ENCODE results near the gene ARFGEF3.
"Not testable (repeated sequence)": the region's sequence is repeated elsewhere in the genome, so short reads cannot be mapped to it uniquely, and the experiment has no call there.

ARFGEF3 gene

GRCh38 chr6:138161338-138162110 lies at the start of gene ARFGEF3:
Gene ARFGEF3 (plus strand): TSS chr6:138161939. CDS start chr6:138162087, 148 bp downstream.
- peak; percentile 61 for DNase-seq

- DNase-seq = no peak
These were observed 48.0 kb upstream of the ARFGEF3 start for GRCh38 chr6:138113588-138114210.

GRCh38 chr6:138115201-138115600 lies 46.5 kb upstream of the ARFGEF3 start:
- DNase-seq = no peak

GRCh38 chr6:138115877-138116660 lies 45.7 kb upstream of the ARFGEF3 start:
- DNase-seq = peak; percentile 80

- no peak for DNase-seq
These were observed 45.1 kb upstream of the ARFGEF3 start for GRCh38 chr6:138116661-138116999.

GRCh38 chr6:138117376-138117914 lies 44.3 kb upstream of the ARFGEF3 start:
- DNase-seq = no peak

GRCh38 chr6:138119229-138119628 lies 42.5 kb upstream of the ARFGEF3 start:
- not testable (repeated sequence) for DNase-seq

GRCh38 chr6:138119976-138120375 lies 41.8 kb upstream of the ARFGEF3 start:
- no peak for DNase-seq

GRCh38 chr6:138124096-138124495 lies 37.6 kb upstream of the ARFGEF3 start:
- no peak for DNase-seq

- DNase-seq = no peak
These were observed 33.6 kb upstream of the ARFGEF3 start for GRCh38 chr6:138128096-138128495.

- no peak for DNase-seq
These were observed 32.5 kb upstream of the ARFGEF3 start for GRCh38 chr6:138129190-138129589.

- no peak for DNase-seq
These were observed 18.9 kb upstream of the ARFGEF3 start for GRCh38 chr6:138142806-138143205.

GRCh38 chr6:138145402-138145801 lies 16.3 kb upstream of the ARFGEF3 start:
- DNase-seq = no peak

GRCh38 chr6:138146544-138146943 lies 15.2 kb upstream of the ARFGEF3 start:
- DNase-seq = no peak

GRCh38 chr6:138155443-138155842 lies 6.3 kb upstream of the ARFGEF3 start:
- no peak for DNase-seq

- DNase-seq = no peak
These were observed 3.6 kb upstream of the ARFGEF3 start for GRCh38 chr6:138157986-138158638.

GRCh38 chr6:138159246-138159645 lies 2.5 kb upstream of the ARFGEF3 start:
- no peak for DNase-seq

- no peak for DNase-seq
These were observed 1.2 kb upstream of the ARFGEF3 start for GRCh38 chr6:138160329-138161087.

GRCh38 chr6:138161088-138161337 lies 726 bp upstream of the ARFGEF3 start:
- no peak for DNase-seq

- peak; percentile 44 for DNase-seq
These were observed 594 bp downstream of the ARFGEF3 start for GRCh38 chr6:138162111-138162954.

- no peak for DNase-seq
These were observed 1.3 kb downstream of the ARFGEF3 start for GRCh38 chr6:138162955-138163575.
